GM12875 (cell line): ENCODE data around the gene RBMS1.
"Not testable (repeated sequence)": the region's sequence is repeated elsewhere in the genome, so short reads cannot be mapped to it uniquely, and the experiment has no call there.

Experiments
- H3K4me3 ChIP-seq: one replicate; pipeline ENCODE4 v1.5.1; 2011; ENCODE audit warnings: low read depth, low read length, control low read depth
- CTCF ChIP-seq: IDR thresholded peaks from 2 replicates; pipeline ENCODE4 v1.5.1; 2011; ENCODE audit warnings: low read depth, mild to moderate bottlenecking, control low read depth, inconsistent platforms, low read length, moderate library complexity, borderline replicate concordance; ENCODE audit not compliant: insufficient read depth

Gene RBMS1

GRCh38 chr2:160427629-160428404 is 65.8 kb downstream of the RBMS1 start:
- no peak for TF ChIP-seq CTCF
- no peak overlapping the region for H3K4me3 ChIP-seq

- no peak for TF ChIP-seq CTCF
- H3K4me3 ChIP-seq: no peak overlapping the region
Observed at GRCh38 chr2:160426604-160427003, 67.0 kb downstream of the RBMS1 start.

GRCh38 chr2:160425434-160426151 is 68.0 kb downstream of the RBMS1 start:
- no peak overlapping the region for H3K4me3 ChIP-seq
- TF ChIP-seq CTCF: no peak

- no peak for TF ChIP-seq CTCF
- no peak overlapping the region for H3K4me3 ChIP-seq
Observed at GRCh38 chr2:160423126-160423525, 70.5 kb downstream of the RBMS1 start.

GRCh38 chr2:160421646-160422501 is 71.7 kb downstream of the RBMS1 start:
- H3K4me3 ChIP-seq: not testable (repeated sequence)

GRCh38 chr2:160420711-160421110 is 72.9 kb downstream of the RBMS1 start:
- no peak overlapping the region for H3K4me3 ChIP-seq
- no peak for TF ChIP-seq CTCF

- no peak for TF ChIP-seq CTCF
- H3K4me3 ChIP-seq: no peak overlapping the region
Observed at GRCh38 chr2:160419776-160420505, 73.7 kb downstream of the RBMS1 start.
